ENCODE results near the gene CNTN4. TPM values are rescaled to one million over a fixed set of nuclear protein-coding genes. Genes with fewer than 3 reads are reported as not detected.

The CNTN4 gene
- polyA plus RNA-seq, 1 experiment, result not detected

- CTCF ChIA-PET, result no interaction called here
Observed at GRCh38 chr3:2944628-2945027, 846.0 kb downstream of the CNTN4 start.

GRCh38 chr3:2945121-2945520 is 846.5 kb downstream of the CNTN4 start:
- DNase-seq (ENCODE audit: low read depth, low spot score), result no peak
- no peak overlapping the region for H3K4me3 ChIP-seq (ENCODE audit: low read depth, low read length)
- POLR2A ChIA-PET, result no interaction called here
- peaks cover 12% of the 10 kb centered on the region; the same call in 1 of the 2 replicates for H3K9me3 ChIP-seq (ENCODE audit: control insufficient read depth, insufficient read depth, low read length)
- CTCF ChIA-PET, result no interaction called here
- no peak for TF ChIP-seq CTCF (IDR thresholded peaks at IDR 0.05; ENCODE audit: low read depth, low read length)
- no peak overlapping the region for H3K27ac ChIP-seq (ENCODE audit: low read depth, low read length)
- no peaks in the 10 kb centered on the region for H3K27me3 ChIP-seq (ENCODE audit: control insufficient read depth, insufficient read depth, low read length)

More at GRCh38 chr3:2944628-2945027, 846.0 kb downstream of the CNTN4 start:
- TF ChIP-seq CTCF (IDR thresholded peaks at IDR 0.05; ENCODE audit: low read depth, low read length), result no peak
- POLR2A ChIA-PET, result no interaction called here
- H3K9me3 ChIP-seq (ENCODE audit: control insufficient read depth, insufficient read depth, low read length), result peaks cover 12% of the 10 kb centered on the region; the same call in 1 of the 2 replicates
- H3K27me3 ChIP-seq (ENCODE audit: control insufficient read depth, insufficient read depth, low read length), result no peaks in the 10 kb centered on the region
- no peak for DNase-seq (ENCODE audit: low read depth, low spot score)
- no peak overlapping the region for H3K27ac ChIP-seq (ENCODE audit: low read depth, low read length)
- H3K4me3 ChIP-seq (ENCODE audit: low read depth, low read length), result no peak overlapping the region

GRCh38 chr3:2947536-2947935 is 848.9 kb downstream of the CNTN4 start:
- POLR2A ChIA-PET, result no interaction called here
- H3K27ac ChIP-seq (ENCODE audit: low read depth, low read length), result no peak overlapping the region
- no peak for TF ChIP-seq CTCF (IDR thresholded peaks at IDR 0.05; ENCODE audit: low read depth, low read length)
- no peaks in the 10 kb centered on the region for H3K27me3 ChIP-seq (ENCODE audit: control insufficient read depth, insufficient read depth, low read length)
- no peak overlapping the region for H3K4me3 ChIP-seq (ENCODE audit: low read depth, low read length)
- peaks cover 12% of the 10 kb centered on the region; the same call in 1 of the 2 replicates for H3K9me3 ChIP-seq (ENCODE audit: control insufficient read depth, insufficient read depth, low read length)
- CTCF ChIA-PET, result no interaction called here
- DNase-seq (ENCODE audit: low read depth, low spot score), result no peak

- POLR2A ChIA-PET, result no interaction called here
- Histone ChIP-seq H3K27ac (ENCODE audit: low read depth, low read length) (no peak overlapping the region), H3K27me3 (ENCODE audit: control insufficient read depth, insufficient read depth, low read length) (no peaks in the 10 kb centered on the region), H3K9me3 (ENCODE audit: control insufficient read depth, insufficient read depth, low read length) (peaks cover 15% of the 10 kb centered on the region; the same call in 1 of the 2 replicates), H3K4me3 (ENCODE audit: low read depth, low read length) (no peak overlapping the region)
- CTCF ChIA-PET, result no interaction called here
- DNase-seq (ENCODE audit: low read depth, low spot score), result no peak
- TF ChIP-seq CTCF (IDR thresholded peaks at IDR 0.05; ENCODE audit: low read depth, low read length), result no peak
Observed at GRCh38 chr3:2948882-2949281, 850.2 kb downstream of the CNTN4 start.

- DNase-seq (ENCODE audit: low read depth, low spot score), result no peak
- POLR2A ChIA-PET, result interaction anchor here (0.5 kb wide), 1 partner anchor 21 kb away, joined by 4 read pairs; no protein-coding TSS in a partner anchor
- TF ChIP-seq CTCF (IDR thresholded peaks at IDR 0.05; ENCODE audit: low read depth, low read length), result no peak
- CTCF ChIA-PET, result no interaction called here
- peaks cover 11% of the 10 kb centered on the region; the same call in 1 of the 2 replicates for H3K9me3 ChIP-seq (ENCODE audit: control insufficient read depth, insufficient read depth, low read length)
- no peak overlapping the region for H3K4me3 ChIP-seq (ENCODE audit: low read depth, low read length)
- no peaks in the 10 kb centered on the region for H3K27me3 ChIP-seq (ENCODE audit: control insufficient read depth, insufficient read depth, low read length)
- no peak overlapping the region for H3K27ac ChIP-seq (ENCODE audit: low read depth, low read length)
Observed at GRCh38 chr3:2950159-2950558, 851.5 kb downstream of the CNTN4 start.
